Measurements from ENCODE around the gene TRIM50.
"Not testable (repeated sequence)": the region's sequence is repeated elsewhere in the genome, so short reads cannot be mapped to it uniquely, and the experiment has no call there.

TRIM50 gene

GRCh38 chr7:73313521-73313906 is 14.4 kb downstream of the TRIM50 start:
- DNase-seq (ENCODE audit: low spot score), result no peak

- DNase-seq (ENCODE audit: low spot score), result no peak
These were observed 14.9 kb downstream of the TRIM50 start for GRCh38 chr7:73312831-73313520.

- DNase-seq (ENCODE audit: low spot score), result not testable (repeated sequence)
These were observed 16.5 kb downstream of the TRIM50 start for GRCh38 chr7:73311421-73311820.

- peak; percentile 89 for DNase-seq (ENCODE audit: low spot score)
These were observed 19.1 kb downstream of the TRIM50 start, which contains the start of gene NSUN5 for GRCh38 chr7:73308665-73309214. Gene NSUN5 (minus strand): TSS chr7:73308826. CDS start chr7:73308790, 36 bp downstream.

- DNase-seq (ENCODE audit: low spot score), result no peak
These were observed 19.7 kb downstream of the TRIM50 start for GRCh38 chr7:73308074-73308664.

GRCh38 chr7:73307436-73307835 is 20.4 kb downstream of the TRIM50 start:
- DNase-seq (ENCODE audit: low spot score), result no peak

GRCh38 chr7:73304612-73305387 is 23.1 kb downstream of the TRIM50 start:
- not testable (repeated sequence) for DNase-seq (ENCODE audit: low spot score)

GRCh38 chr7:73304071-73304470 is 23.8 kb downstream of the TRIM50 start:
- DNase-seq (ENCODE audit: low spot score), result no peak

GRCh38 chr7:73303546-73303945 is 24.3 kb downstream of the TRIM50 start:
- DNase-seq (ENCODE audit: low spot score), result no peak

GRCh38 chr7:73302846-73303245 is 25.0 kb downstream of the TRIM50 start:
- not testable (repeated sequence) for DNase-seq (ENCODE audit: low spot score)

GRCh38 chr7:73301108-73301507 is 26.8 kb downstream of the TRIM50 start:
- not testable (repeated sequence) for DNase-seq (ENCODE audit: low spot score)

GRCh38 chr7:73299812-73300211 is 28.1 kb downstream of the TRIM50 start:
- not testable (repeated sequence) for DNase-seq (ENCODE audit: low spot score)

- DNase-seq (ENCODE audit: low spot score), result not testable (repeated sequence)
These were observed 30.2 kb downstream of the TRIM50 start for GRCh38 chr7:73297706-73298105.

GRCh38 chr7:73297235-73297634 is 30.6 kb downstream of the TRIM50 start:
- DNase-seq (ENCODE audit: low spot score), result not testable (repeated sequence)

- not testable (repeated sequence) for DNase-seq (ENCODE audit: low spot score)
These were observed 50.7 kb downstream of the TRIM50 start for GRCh38 chr7:73277210-73277609.

GRCh38 chr7:73267813-73268212 is 60.1 kb downstream of the TRIM50 start:
- DNase-seq (ENCODE audit: low spot score), result not testable (repeated sequence)

- DNase-seq (ENCODE audit: low spot score), result not testable (repeated sequence)
These were observed 61.0 kb downstream of the TRIM50 start for GRCh38 chr7:73266719-73267368.
